Stimulated activated CD8-positive, alpha-beta memory T cell treated with anti-CD3 and anti-CD28 coated beads, Interleukin-4, amount 100 ng/mL, for 4 hours (primary cell): ENCODE results near the gene CD79A.

Experiments
- DNase-seq, 2 donors: peaks; one replicate each; pipeline ENCODE4 v3.0.0-alpha.2; 2020; ENCODE audit warnings: low read depth in 2 of 2, low spot score in 1 of 2

The CD79A gene

DNA sequence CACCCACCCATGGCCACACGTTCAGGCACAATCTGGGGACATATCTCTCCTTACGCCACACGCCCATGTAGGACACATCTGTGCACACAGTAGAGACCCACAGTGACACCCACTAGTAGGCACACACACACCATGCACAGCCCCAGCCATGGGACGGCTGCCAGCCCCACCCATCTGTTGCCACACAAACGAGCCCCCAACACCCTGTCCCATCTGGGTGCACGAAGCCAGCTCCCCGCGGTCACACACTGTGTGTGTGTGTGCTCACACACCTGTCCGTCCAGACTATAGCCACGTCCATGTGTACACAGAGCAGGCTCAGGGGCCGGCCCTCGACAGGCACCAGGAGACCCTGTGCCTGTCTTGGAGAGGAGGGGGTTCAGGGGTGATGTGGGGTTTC lies 40.6 kb downstream of the CD79A start:
- DNase-seq, result no peak

DNA sequence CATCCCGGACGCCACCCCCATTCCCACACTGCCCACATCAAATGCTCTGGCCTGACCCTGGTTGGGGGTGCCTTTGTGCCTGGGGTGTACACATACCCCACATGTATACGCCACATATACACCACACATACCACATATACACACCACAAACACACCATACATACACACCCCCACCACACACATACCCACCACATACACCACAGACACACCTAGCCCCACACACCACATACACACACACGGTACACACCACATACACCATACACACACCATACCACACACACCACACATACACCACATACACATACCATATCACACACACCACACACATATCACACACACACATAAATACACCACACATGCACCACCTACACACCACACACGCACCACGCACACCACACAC lies 41.0 kb downstream of the CD79A start:
- DNase-seq, result no peak

GRCh38 chr19:41918653-41919244 lies 41.7 kb downstream of the CD79A start:
- DNase-seq, result no peak

- no peak for DNase-seq
Measured at GRCh38 chr19:41919948-41920712, 43.1 kb downstream of the CD79A start.

- no peak for DNase-seq
Measured at GRCh38 chr19:41920882-41921576, 44.0 kb downstream of the CD79A start.

GRCh38 chr19:41921577-41922576 lies 44.8 kb downstream of the CD79A start:
- no peak for DNase-seq

DNA sequence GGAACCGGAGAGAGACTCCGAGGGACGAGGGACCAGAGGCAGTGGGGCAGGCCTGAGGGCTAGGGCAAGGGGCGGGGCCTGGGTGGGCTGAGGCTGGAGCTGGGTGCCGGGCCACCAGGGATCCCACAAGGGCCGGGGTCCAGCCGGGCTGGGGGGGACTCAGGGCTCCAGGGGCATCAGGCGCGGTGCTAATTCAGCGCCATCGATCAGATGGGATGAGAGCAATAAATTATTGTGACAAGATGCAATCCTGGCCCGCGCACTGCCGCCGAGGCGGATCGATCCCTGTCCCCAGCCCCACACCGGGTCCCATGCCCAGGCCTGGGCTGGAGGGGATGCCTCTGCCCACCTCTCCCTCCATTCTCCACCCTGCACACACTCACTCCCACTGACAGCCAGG lies 45.5 kb downstream of the CD79A start:
- DNase-seq, result no peak

DNA sequence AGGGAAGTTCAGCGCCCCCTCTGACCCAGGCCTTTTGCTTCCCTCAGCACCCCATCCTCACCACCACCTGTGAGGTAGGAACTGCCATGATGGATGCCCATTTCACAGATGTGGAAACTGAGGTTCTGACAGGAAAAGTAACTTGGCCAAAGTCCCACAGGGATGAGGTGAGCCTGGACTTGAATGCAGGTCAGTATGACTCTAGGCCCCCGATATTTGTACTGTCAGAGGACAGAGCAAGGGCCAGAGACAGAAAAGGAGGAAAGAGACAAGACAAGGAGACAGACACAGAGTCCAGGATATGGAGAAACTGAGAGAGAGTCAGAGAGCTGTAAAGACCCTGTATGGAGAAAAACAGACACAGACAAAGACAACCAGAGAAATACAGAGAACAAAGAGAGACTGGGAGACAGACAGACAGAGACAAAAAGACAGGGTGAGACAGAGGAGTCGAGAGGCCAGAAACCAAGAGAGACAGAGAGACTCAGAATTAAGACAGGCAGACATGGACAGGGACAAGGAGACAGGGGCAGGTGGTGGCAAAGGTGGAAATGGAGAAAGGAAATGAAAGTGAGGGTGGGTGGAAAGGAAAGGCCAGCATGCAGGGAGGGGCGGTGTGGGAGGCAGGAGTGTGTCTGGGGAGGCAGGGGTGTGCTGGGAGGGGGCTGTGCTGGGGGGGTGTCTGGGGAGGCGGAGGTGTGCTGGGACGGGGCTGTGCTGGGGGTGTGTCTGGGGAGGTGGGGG lies 46.1 kb downstream of the CD79A start:
- DNase-seq, result no peak

DNA sequence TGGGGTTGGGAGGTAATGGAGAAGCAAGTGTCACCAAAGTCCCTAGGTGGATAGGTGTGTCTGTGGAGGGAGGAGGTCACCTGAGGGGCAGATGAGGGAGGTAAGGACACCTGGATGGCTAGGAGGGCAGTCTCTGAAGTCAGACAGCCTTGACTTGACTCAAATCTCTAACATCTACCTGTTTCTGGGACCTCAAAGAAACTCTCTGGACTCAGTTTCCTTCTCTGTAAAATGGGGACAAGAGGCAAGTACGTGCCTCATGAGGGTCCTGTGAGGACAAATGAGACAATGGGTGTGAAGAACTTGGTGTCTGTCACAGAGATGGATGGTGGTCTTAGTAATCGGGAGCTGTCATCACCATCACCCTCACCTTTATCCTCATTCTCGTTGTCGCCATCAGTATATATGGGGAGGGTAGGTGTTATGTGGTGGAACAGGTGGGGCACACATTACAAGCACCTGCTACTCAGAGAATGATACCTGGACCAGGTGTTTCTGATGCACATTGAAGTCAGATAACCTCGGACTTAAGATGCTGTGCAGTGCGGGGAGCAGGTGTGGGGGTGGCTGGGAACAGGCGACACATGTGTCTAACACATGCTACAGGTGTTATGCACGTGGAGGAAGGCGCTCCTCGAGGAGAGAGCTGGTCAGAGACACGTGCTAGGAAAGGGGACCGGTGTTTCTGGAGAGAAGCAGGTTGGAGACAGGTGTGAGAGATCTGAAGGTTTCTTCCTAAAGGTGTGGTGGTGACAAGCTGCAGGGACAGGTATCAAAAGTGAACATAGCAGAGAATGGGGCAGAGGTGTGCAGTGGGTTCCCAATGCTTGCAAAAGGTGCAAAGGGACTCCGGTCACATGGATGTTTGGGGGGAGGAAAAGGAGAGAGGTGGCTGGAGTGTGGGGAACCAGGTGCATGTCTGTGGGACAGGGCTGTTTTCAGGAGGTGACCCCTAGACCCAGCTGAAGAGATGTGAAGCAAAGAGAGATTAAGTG lies 47.4 kb downstream of the CD79A start:
- DNase-seq, result no peak

DNA sequence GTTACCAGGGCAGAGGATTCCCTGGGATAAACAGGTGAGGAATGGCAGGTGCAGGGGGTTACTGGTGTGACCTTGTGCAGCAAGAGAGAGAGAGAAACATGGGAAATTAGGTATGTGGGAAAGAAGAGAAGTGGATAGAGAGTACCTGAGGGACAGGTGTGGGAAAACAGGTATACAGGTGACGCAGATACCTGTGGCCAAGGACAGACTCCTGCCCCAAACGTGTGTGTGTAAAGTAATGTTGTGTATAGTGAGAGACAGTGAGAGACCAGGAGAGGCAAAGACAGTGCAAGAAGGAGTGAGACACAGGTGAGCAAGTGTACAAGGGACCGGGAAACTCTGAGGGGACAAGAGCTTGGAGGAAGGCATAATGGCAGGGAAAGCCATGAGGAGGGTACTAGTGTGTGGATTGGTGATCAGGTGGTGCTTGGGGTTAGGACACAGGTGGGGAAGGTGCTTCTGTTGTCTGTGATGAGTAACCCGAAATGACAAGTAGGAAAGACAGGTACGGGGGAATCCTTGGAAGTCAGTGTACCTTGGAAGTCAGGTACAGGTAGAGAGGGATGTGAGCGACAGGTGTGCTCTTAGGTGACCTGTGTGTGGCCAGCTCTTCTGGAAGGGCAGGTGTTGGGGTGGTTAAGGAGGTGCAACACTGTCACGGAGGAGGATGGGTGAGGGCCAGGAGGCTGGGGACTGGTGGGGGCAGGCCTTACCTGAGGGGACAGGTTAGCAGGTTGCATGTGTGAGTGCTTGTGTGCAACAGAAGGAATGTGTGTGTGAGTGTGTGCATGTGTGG lies 48.3 kb downstream of the CD79A start:
- no peak for DNase-seq

- DNase-seq, result no peak
Measured at GRCh38 chr19:41926028-41926762, 49.1 kb downstream of the CD79A start.

DNA sequence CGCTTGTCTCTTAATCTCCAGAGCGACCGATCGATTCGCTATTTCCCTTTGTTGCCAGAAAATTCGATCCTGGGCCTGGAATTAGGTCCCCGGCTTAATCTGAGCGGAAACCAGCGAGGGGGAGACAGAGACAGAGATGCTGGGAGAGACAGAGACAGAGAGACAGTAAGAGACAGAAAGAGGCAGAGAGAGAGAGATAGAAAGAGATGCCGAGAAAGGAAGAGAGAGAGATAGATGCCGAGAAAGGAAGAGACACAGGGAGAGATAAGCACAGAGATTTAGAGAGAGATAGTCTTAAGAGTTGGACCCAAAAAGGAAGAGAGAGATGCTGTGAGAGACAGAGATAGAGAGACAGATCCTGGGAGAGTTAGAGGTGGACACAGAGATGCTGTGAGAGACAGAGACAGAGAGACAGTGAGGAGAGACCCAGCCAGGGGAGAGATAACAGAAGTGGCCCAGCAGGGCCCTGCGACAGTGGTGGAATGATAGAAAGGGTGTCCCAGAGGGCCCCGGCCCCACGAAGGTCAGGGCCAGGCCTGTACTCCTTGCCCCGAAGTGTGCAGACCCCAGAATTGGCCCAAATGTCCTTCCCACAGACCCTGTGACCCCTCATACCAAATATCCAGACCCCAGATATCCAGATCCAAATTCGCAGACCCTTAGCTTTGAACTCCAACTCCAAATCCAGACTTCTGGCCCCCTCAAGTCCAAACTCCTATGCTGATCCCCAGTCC lies 49.9 kb downstream of the CD79A start:
- DNase-seq, result no peak

DNA sequence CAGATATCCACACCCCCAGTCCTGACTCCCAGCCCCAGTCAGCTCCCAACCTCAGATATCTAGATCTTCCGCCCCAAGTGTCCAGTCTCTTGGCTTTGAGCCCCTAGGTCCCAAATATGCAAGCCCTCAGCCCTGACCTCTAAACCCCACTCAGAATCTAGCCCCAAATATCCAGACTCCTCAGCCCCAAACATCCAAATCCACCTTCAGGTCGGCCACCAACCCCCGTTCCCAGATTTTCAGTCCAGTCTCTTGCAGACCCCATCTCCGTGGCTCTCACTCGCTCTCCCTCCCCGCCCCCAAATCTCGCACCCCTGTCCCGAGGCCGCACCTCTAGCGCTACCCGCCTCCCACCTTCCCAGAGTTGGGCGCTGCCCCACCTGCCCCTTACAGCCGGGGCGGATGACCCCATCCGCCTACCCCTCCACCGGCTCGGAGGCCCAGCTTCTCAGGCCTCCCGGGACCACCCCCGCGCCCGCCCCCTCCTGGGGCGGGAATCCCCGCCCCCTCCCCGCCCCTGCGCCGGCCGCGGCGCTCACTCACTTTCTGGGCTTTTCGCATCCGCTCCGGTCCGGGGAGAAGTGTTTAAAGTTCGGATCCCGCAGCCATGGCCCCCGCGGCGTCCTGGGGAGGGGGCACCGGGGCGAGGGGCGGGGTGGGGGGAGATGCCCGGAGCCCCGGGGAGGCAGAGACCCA lies 50.6 kb downstream of the CD79A start:
- no peak for DNase-seq

GRCh38 chr19:41928221-41928683 lies 51.2 kb downstream of the CD79A start, which contains the start of gene ERFL:
Gene ERFL, minus strand, starts transcription at chr19:41928449. Its CDS starts 15,530 bp downstream, at chr19:41912919.
- DNase-seq, result no peak

DNA sequence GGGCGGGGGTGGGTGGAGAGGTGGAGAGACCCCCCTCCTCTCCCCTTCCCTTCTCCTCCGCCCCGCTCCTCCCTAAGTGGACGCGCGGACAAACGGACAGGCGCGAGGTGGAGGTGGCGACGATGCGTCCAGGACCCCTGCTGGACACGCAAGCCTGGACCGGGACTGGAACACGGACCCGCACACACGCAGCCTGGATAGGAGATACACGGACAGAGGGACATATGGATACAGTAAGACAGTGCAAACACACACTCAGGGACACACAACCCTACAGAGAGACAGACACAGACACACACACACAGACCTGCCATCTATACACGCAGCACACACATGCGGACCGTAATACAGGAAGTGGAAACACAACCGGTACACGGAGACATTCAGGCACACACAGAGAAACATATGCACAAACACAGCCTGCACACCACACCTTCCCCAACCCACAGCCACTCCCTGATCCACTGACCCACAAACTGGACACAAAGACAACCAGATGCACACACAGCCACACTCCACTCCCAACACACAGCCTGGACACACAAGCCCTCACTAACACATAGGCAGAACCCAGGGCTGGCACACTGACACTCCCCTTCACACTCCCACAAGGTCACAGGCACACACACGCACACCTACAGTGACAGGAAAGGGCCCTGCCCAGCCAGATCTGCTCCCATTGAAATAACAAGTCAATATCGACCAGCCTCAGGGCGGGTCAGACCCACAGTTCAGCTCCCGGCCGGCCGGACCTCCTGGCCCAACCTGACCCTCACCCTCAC lies 51.9 kb downstream of the CD79A start:
- DNase-seq, result no peak
